ENCODE data around the gene CNTLN.

DNA sequence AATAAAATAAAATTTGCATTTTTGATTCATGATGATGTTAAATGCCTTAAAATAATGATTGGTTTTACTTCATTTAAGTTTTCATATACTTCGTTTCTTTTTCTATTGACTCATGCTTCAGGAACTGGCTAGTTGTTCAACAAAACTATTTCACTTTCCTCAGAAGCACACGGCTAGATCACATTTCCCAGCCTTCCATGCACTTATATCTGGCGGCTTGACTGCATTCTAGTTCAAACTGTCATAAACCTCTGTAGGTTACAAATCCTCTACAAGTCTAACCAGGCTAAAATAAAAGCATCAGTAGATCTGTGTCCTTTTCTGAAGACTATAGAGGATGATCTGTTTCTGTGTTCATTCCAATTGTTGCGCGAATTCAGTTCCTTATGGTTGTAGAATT lies 46.3 kb upstream of the CNTLN start:
- TF ChIP-seq POLR2A (IDR thresholded peaks at IDR 0.05; ENCODE audit: low read length): no peak
- TF ChIP-seq GATA1 (IDR thresholded peaks at IDR 0.05; ENCODE audit: low read depth, low read length): no peak
